ENCODE results near the gene CDK1.
A peak's percentile ranks its signal among the peaks of the same experiment; 100 is the strongest.

CDK1 gene

GRCh38 chr10:60778214-60778970 is at the start of gene CDK1:
Gene CDK1, plus strand, starts transcription at chr10:60778478. Its CDS starts 1,688 bp downstream, at chr10:60780166.
- peak; percentile 97 for DNase-seq (ENCODE audit: low read depth)
- H3K4me3 ChIP-seq (ENCODE audit: low read depth, low read length): peak within 1 kb of the TSS; percentile 86

GRCh38 chr10:60729106-60729505 is 49.2 kb upstream of the CDK1 start:
- no peak overlapping the region for H3K4me3 ChIP-seq (ENCODE audit: low read depth, low read length)
- no peak for DNase-seq (ENCODE audit: low read depth)

GRCh38 chr10:60731134-60731885 is 47.0 kb upstream of the CDK1 start:
- no peak for DNase-seq (ENCODE audit: low read depth)
- H3K4me3 ChIP-seq (ENCODE audit: low read depth, low read length): no peak overlapping the region

DNA sequence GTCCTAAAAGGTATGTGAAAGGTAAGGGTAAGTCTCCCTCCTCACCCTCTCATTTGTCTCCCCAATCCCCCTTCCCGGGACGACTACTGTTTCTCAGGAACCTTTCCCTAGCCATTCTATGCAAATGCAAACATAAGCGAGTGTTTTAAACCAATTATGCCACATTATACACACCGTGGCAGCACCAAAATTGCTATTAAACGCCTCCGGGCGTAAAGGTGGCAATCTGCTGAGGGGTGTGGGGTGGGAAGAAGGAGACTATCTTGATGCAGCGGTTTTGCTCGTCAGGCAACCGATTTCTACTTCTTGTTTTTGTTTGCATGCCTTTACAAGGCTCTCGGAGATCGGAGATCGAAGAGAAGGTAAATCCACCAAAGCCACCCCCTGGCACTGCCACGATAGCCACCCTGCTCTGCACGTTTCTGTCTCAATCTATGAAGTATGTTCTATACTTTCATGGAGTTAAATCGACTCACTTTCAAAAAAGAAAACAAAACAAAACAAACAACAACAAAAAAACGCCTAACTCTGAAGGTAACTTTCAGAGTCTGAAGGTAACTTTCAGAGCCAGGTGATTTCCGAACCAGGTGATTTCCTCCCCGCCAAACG is 46.0 kb upstream of the CDK1 start:
- H3K4me3 ChIP-seq (ENCODE audit: low read depth, low read length): peak overlapping the region; percentile 55
- DNase-seq (ENCODE audit: low read depth): no peak

DNA sequence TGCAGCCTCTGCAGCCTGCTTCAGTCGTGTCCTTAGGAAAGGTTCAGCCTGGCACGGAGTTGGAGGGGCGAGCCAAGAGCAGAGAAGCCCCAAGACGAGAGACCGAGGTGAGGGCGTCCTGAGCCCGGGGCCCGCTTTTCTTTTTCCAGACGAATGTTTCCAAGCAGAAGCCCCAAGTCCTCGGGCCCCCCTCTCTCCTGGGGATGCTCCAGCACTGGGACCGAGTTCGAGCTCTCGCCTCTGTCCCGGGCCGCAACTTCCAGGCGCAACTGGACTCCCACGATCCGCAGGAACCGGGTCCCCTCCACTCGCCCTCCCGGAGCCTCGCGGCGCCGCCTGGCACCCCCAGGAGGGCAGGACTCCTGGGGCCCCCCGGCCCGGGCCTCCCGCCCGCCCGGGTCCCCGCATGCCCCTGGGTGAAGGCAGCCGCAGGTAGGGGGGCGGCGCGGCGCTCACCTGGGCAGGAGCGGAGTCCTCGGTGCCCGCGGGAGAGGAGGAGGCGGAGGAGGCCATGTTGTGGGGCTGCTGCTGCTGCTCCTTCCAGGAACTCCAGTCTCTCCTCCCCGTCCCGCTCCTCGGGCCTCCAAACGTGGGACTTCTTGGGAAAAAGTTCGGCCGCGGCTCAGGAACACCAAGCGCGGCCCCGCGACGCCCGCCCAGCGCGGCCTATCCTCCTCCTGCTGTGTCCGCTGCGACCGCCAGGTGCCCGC is 45.3 kb upstream of the CDK1 start:
- peak overlapping the region; percentile 55 for H3K4me3 ChIP-seq (ENCODE audit: low read depth, low read length)
- DNase-seq (ENCODE audit: low read depth): no peak

- H3K4me3 ChIP-seq (ENCODE audit: low read depth, low read length): peak overlapping the region; percentile 55
- DNase-seq (ENCODE audit: low read depth): no peak
These were observed 44.8 kb upstream of the CDK1 start for GRCh38 chr10:60733517-60733822.

- no peak overlapping the region for H3K4me3 ChIP-seq (ENCODE audit: low read depth, low read length)
- no peak for DNase-seq (ENCODE audit: low read depth)
These were observed 44.5 kb upstream of the CDK1 start for GRCh38 chr10:60733826-60734225.

DNA sequence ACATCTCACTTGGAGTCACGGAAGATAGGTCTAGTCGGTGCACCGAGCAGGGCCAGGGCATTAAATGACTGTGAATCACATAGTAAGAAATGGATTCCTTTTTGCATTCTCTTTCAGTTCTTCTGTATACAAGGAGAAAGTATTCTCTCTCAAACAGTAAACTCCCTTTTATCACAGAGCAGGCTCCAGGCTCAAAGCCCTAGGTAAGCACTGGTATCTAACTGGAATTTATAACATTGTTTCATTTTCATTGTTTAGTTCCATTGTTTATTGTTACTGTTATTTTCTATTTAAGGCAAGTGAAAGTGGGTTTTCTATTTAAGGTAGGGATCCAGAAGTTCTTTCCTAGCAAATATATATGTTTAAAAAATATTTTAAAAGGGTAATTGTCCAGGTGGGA is 44.1 kb upstream of the CDK1 start:
- H3K4me3 ChIP-seq (ENCODE audit: low read depth, low read length): no peak overlapping the region
- DNase-seq (ENCODE audit: low read depth): no peak

GRCh38 chr10:60735244-60735643 is 43.0 kb upstream of the CDK1 start:
- no peak overlapping the region for H3K4me3 ChIP-seq (ENCODE audit: low read depth, low read length)

DNA sequence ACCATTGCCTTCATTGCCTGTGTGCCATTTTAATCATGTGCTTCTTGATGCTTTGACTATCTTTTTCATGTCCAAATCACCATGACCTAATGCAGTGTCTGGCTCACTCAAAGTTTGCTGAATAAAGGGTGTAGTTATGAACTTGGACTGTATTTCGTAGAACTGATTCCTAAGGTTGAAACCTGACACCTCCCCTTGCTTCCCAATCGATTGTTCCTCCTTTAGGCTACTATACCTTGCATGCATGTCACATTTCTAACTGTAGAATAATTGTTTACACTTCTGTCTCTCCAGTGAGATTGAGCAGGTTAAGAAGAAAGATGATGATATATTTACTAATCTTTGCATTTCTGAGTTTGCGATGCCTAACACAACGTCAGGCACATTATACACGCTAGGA is 41.0 kb upstream of the CDK1 start:
- DNase-seq (ENCODE audit: low read depth): no peak
- H3K4me3 ChIP-seq (ENCODE audit: low read depth, low read length): no peak overlapping the region

More at GRCh38 chr10:60735244-60735643, 43.0 kb upstream of the CDK1 start:
- no peak for DNase-seq (ENCODE audit: low read depth)

GRCh38 chr10:60739558-60739957 is 38.7 kb upstream of the CDK1 start:
- no peak overlapping the region for H3K4me3 ChIP-seq (ENCODE audit: low read depth, low read length)
- DNase-seq (ENCODE audit: low read depth): no peak

DNA sequence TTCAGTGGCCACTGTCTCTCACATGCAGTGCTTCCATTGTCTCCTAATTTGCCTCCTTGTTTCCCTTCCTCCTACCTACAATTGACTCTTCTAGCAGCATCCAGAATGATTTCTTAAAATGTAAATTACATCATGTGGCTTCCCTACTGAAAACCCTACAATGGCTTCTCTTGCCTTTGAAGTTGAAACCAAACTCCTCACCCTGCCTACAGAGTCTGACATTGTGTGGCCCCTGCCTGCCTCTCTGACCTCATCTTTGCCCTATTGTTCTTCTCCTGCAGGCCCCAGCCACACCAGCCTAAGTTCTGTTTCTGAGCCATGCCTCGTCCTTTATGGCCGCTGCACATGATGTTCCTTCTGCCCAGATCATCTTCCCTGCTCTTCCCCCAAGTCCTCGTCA is 35.8 kb upstream of the CDK1 start:
- DNase-seq (ENCODE audit: low read depth): no peak
- H3K4me3 ChIP-seq (ENCODE audit: low read depth, low read length): no peak overlapping the region

DNA sequence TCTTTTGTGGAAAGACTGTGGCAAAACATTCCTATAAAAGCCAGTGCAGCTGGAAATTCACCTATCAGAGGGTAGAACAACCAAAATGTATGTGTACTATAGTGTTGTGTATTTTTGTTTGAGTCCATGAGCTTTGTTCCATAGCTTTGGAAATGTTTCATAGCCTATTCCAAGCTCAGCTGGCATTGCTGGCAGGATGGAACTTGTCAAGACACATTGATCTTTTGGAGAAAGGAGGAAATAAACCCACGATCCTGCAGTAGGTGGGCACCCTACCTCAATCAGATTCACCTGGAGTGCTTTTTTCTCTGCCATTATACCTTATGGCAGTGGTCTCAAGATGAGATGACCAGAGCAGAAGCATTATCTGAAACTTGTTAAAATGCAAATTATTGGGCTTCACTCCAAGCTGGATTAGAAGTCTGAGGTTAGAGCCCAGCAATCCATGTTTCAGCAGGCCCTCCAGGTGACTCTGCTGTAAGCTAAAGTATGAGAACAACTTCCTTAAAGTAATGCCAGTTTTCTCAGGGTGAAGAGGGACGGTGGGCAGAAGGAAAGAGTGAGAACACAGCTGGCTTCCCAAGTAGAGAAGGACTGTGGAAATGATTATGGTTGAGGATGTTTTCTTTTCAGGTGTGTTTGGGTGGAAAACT is 30.3 kb upstream of the CDK1 start:
- H3K4me3 ChIP-seq (ENCODE audit: low read depth, low read length): no peak overlapping the region
- DNase-seq (ENCODE audit: low read depth): no peak

- no peak for DNase-seq (ENCODE audit: low read depth)
- no peak overlapping the region for H3K4me3 ChIP-seq (ENCODE audit: low read depth, low read length)
These were observed 25.1 kb upstream of the CDK1 start for GRCh38 chr10:60753152-60753551.

DNA sequence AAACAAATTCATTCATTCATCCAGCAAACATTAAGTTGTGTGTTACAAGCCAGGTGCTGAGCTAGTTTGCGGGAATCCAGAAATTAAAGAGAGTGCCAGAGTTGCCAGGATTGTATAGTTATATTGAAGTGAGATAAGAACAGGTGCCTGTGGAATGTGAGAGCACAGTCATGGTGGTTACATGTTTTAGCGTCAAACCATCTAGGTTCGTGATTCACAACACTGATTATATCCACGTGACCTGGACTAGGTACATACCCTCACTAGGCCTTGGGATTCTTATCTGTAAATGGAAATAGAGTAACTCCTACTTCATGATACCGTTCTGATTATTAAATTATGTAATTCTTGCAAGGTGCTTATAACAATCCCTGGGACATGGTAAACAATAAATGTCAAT is 24.5 kb upstream of the CDK1 start:
- no peak overlapping the region for H3K4me3 ChIP-seq (ENCODE audit: low read depth, low read length)
- no peak for DNase-seq (ENCODE audit: low read depth)

- DNase-seq (ENCODE audit: low read depth): no peak
These were observed 20.8 kb upstream of the CDK1 start for GRCh38 chr10:60757420-60757895.

DNA sequence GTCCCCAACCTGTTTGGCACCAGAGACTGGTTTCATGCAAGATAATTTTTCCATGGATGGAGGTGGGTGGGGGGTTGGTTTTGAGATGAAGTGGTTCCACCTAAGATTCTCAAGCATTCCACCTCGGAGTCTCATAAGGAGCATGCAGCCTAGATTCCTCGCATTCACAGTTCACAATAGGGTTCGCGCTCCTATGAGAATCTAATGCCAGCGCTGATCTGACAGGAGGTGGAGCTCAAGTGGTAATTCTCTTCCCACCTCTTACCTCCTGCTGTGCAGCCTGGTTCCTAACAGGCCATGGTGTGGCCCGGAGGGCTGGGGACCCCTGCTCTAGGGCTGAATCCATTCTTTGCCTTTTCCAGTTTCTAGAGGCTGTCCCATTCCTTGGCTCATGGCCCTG is 19.1 kb upstream of the CDK1 start:
- no peak overlapping the region for H3K4me3 ChIP-seq (ENCODE audit: low read depth, low read length)
- DNase-seq (ENCODE audit: low read depth): no peak

More at GRCh38 chr10:60757420-60757895, 20.8 kb upstream of the CDK1 start:
- H3K4me3 ChIP-seq (ENCODE audit: low read depth, low read length): no peak overlapping the region

- DNase-seq (ENCODE audit: low read depth): no peak
- H3K4me3 ChIP-seq (ENCODE audit: low read depth, low read length): no peak overlapping the region
These were observed 17.5 kb upstream of the CDK1 start for GRCh38 chr10:60760711-60761210.

GRCh38 chr10:60762554-60762953 is 15.7 kb upstream of the CDK1 start:
- no peak for DNase-seq (ENCODE audit: low read depth)
- H3K4me3 ChIP-seq (ENCODE audit: low read depth, low read length): no peak overlapping the region
